NB4 (cell line): Measurements from ENCODE around the gene MPHOSPH8.

Experiments used
- CTCF ChIP-seq: IDR thresholded peaks from one replicate; pipeline ENCODE4 v1.5.1; 2012; ENCODE audit warnings: low read depth, low read length
- MAX ChIP-seq: IDR thresholded peaks from 2 replicates; pipeline ENCODE4 v1.6.1; 2011; ENCODE audit warnings: low read depth, low read length
- MYC ChIP-seq: IDR thresholded peaks from 2 replicates; pipeline ENCODE4 v1.6.1; 2011; ENCODE audit warnings: low read depth, low read length
- POLR2A ChIP-seq: IDR thresholded peaks from 2 replicates; pipeline ENCODE4 v1.6.1; 2011; ENCODE audit warnings: mild to moderate bottlenecking; ENCODE audit not compliant: insufficient read length; ENCODE audit errors: extremely low read depth

DNA sequence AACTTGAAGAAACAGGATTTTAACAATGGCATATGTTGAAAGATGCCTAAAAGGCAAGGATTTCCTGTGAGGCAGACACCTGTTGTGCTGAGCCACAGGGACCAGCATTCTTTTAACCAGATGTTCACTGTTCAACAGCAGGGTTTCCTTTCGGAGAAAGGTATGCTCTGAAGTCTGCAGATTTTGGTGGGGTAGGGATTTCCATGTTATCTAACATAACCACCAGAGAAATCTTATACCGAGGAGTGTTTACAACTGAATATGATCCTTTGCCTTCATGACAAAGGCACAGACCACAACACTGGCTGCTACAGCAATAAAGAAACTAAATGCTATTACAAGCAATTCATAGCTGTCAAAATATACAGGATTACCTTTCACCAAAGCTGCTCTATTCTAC, 48.1 kb downstream of the MPHOSPH8 start:
- TF ChIP-seq CTCF (no peak), MAX (no peak), POLR2A (no peak), MYC (no peak)
